HG03469 (cell line): ENCODE results near the gene PRKD1.

Experiments used
- ATAC-seq: cut with Tn5 transposase; IDR thresholded peaks from one replicate; pipeline ENCODE4 v1.9.1; 2021; ENCODE audit warnings: mild to moderate bottlenecking, moderate library complexity, moderate number of reproducible peaks; ENCODE audit not compliant: unreplicated experiment

PRKD1 gene

GRCh38 chr14:29687071-29687765 lies 240.4 kb downstream of the PRKD1 start:
- ATAC-seq, result no peak

GRCh38 chr14:29684926-29685325 lies 242.7 kb downstream of the PRKD1 start:
- no peak for ATAC-seq

GRCh38 chr14:29682789-29683188 lies 244.9 kb downstream of the PRKD1 start:
- no peak for ATAC-seq

- ATAC-seq, result no peak
Observed at GRCh38 chr14:29681316-29681715, 246.3 kb downstream of the PRKD1 start.

GRCh38 chr14:29674566-29675285 lies 252.9 kb downstream of the PRKD1 start:
- ATAC-seq, result no peak

GRCh38 chr14:29672831-29673230 lies 254.8 kb downstream of the PRKD1 start:
- no peak for ATAC-seq

- ATAC-seq, result no peak
Observed at GRCh38 chr14:29671034-29671433, 256.6 kb downstream of the PRKD1 start.

DNA sequence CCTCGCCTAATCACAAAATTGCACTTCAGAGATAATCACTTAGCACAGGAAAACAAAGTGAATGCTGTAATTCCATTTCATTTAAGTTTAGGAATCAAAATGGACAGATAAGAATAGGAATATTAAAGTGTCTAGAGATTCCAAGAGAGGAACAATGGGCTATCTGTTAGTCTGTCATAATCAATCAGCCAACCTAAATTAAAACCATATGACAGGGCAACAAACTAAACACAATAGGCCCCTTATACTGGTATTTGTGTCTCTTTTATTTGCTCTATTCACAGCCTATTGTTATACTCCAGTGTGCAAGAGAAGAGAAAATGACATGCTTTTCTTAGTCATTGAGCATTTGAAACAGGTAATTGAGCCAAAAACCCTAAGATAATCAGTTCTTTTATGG lies 259.4 kb downstream of the PRKD1 start:
- no peak for ATAC-seq

- ATAC-seq, result no peak
Observed at GRCh38 chr14:29664515-29664914, 263.1 kb downstream of the PRKD1 start.

DNA sequence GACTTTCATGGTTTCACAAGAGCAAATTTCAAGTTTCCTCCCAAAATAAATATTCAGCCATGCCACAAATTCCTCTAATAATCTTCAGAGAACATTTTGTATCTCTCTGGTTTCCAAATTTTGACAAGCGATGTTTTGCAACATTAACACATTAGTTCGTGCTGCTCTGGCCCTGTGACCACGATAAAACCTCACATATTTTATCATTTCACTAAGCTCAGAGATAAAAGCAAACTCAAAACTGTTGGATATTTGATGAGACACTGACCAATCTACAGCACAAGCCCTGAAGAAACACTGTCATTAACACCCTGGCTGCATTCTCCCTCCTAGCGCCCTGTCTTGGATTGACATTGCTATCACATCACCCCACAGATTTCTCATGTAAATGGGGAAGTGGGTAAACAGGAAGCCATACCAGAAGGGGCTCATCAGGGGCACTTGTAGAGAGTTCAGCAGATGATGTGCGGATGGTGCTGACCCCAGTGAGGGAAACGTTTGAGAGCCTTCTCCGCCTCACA lies 264.3 kb downstream of the PRKD1 start:
- no peak for ATAC-seq

DNA sequence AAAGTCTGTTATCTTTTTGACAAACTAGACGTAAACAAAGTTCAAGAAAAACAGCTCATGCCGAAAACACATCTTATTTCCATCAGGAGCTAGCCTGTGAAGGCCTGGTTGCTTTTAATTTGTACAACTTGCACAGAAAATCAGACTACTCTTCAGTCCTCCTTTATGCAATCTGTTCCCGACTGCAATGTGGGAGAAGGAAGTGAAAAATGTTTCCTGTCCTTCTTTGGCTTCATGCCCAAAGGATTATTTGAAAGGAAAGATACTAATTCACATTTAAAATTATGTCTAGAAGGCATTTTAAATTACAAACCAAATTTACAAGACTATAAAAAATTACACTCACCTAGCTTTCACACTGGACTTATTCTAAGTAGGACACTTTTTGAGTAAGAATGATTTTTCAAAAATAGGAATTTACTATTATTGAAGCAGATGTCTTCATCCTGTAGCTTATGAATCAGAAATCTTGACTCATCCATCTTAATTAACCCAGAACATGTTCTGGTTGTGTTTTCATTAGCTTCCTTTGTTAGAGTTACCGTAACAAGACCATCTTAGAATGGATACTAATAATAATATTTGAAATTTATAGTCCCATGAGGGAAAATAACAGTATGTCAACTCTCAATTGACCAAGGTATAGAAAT lies 272.6 kb downstream of the PRKD1 start:
- ATAC-seq, result no peak

DNA sequence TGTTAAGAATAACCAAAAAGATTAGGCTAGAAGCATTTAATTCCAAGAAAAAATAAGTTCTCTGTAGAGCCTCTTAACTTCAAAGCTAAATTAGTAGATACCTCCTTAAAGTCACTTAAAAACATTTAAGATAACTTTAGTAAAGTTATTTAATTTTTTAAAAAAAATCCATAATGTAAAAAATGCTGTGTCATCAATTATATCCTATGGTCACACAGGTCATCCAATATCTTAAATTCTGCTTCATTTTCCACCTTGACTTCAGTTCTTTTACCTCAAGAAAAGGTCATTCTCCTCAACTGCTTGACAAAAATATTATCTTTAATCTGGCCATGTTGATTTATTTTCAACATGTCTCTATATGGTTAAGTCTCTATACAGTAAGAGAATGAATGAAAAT lies 274.3 kb downstream of the PRKD1 start:
- ATAC-seq, result no peak

DNA sequence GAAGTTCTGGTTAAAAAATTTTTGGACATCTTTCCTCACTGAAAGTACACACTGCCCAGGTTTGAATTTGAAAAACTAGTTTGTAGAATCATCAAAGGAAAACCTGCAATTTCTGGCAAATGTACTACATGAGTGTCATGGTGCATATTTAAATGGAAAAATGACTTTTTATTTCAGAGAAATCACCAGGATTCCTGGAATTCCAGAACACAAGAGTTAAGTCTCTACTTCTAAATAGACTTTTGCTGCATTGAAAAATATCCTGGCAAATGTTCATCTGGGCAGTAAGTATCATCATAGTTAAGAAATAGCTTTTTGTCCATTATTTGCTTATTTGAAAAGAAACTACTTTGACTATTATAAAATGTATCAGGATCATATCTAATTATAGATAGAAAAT lies 275.1 kb downstream of the PRKD1 start:
- ATAC-seq, result no peak

- ATAC-seq, result no peak
Observed at GRCh38 chr14:29650554-29651269, 276.9 kb downstream of the PRKD1 start.

- no peak for ATAC-seq
Observed at GRCh38 chr14:29649170-29649569, 278.5 kb downstream of the PRKD1 start.

DNA sequence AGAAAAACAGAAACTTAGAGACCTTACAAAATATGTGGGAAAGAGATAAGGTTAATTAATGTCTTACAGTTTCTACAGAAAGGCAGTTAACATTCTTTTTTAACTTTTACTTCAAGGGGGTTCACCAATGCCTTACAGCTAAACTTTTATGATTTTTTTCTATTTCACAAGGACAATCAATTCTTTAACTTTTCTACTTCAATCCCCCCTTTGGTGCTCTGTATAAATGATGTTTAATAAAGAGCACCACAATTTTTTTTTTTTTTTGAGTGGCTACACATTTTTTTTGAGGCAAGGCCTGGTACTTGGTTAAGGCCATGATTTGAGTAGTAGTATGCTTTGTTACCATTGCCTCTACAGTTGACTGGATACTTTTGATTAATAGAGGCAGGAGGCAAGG lies 279.6 kb downstream of the PRKD1 start:
- no peak for ATAC-seq

DNA sequence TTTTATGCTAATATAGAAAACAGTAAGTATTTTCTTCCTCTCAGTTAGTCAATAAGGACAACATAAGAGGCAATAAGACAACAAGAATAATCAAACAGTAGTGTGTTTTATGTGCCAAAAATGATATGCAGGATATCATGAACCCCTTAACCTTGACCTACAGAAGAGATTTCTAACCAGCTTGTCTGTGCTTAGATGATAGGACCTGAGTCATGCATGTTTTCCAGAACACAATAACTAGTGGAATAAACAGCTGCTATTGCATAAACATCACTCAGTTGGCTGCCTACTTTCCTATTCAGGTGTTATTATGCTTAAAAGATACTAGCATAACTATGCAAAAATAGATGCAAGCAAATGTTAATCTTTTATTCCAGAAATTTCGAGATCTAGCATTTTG lies 282.5 kb downstream of the PRKD1 start:
- ATAC-seq, result no peak

DNA sequence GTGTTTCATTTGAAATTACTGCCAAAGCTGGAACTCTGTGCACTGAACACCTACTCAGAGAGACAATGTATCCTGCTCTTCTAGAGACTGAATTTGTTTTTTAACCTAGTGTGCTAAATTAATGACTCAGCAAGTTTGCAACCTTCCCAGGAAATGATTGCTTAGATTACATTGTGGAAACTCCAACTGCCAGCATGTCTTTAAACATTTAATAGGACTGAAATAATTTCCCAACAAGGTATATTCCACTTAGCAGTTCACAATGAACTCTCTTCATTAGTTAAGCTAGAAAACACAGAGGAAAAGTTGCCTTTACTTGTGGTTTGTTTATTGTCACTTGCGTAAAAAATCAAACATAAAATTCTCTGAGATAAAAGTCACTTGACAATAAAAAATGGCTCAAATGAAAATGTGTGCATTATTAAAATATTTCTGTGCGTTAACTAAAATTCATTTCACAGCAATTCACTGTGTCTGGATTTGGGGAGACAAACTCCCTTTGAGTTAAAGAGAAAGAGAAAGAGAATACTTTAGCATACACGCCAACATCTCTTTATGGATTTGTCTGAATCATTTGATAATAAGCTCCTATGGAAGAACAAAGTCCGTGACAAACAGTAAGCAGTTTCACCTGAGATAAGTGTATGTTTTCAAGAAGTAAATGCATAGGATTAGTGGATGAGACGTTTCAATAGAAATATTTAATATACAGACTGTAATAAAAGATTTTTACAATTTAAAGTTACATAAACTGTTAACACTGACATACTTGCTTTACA lies 284.0 kb downstream of the PRKD1 start:
- no peak for ATAC-seq

- ATAC-seq, result no peak
Observed at GRCh38 chr14:29637411-29637810, 290.2 kb downstream of the PRKD1 start.

GRCh38 chr14:29636870-29637269 lies 290.8 kb downstream of the PRKD1 start:
- no peak for ATAC-seq
